GM12891 (cell line): ENCODE data around the gene LILRA2.

Source experiments
- PAX5 ChIP-seq: IDR thresholded peaks from 2 replicates; pipeline ENCODE4 v1.6.1; 2011; ENCODE audit warnings: low read length, moderate library complexity, mild to moderate bottlenecking; ENCODE audit not compliant: insufficient read depth, severe bottlenecking
- POLR2A ChIP-seq: IDR thresholded peaks from 2 replicates; pipeline ENCODE4 v1.6.1; 2011; ENCODE audit warnings: low read depth, low read length, control low read depth
- POLR2AphosphoS5 ChIP-seq: IDR thresholded peaks from 2 replicates; pipeline ENCODE4 v1.6.1; 2011; ENCODE audit warnings: low read depth, low read length, control low read depth
- POU2F2 ChIP-seq: IDR thresholded peaks from 2 replicates; pipeline ENCODE4 v1.6.1; 2011; ENCODE audit warnings: low read depth, mild to moderate bottlenecking, control low read depth, low read length, moderate library complexity
- SPI1 ChIP-seq: IDR thresholded peaks from 2 replicates; pipeline ENCODE4 v1.6.1; 2011; ENCODE audit warnings: low read depth, low read length, control low read depth
- TAF1 ChIP-seq: IDR thresholded peaks from 2 replicates; pipeline ENCODE4 v1.6.1; 2011; ENCODE audit warnings: low read depth, low read length, control low read depth

GRCh38 chr19:54549224-54549623 is 24.4 kb upstream of the LILRA2 start:
- TF ChIP-seq TAF1 (no peak), POLR2AphosphoS5 (no peak), POLR2A (no peak), SPI1 (no peak), POU2F2 (no peak), PAX5 (no peak)
